Inflammatory macrophage treated with lipopolysaccharide for 4 hours (primary cell): ENCODE data around the gene CLDN15.
"Not testable (repeated sequence)": the region's sequence is repeated elsewhere in the genome, so short reads cannot be mapped to it uniquely, and the experiment has no call there.

Experiments used
- DNase-seq: peaks from one replicate; pipeline ENCODE4 v3.0.0-alpha.2; 2020

Gene CLDN15

GRCh38 chr7:101237206-101238067, at the start of gene CLDN15:
Gene CLDN15 (minus strand): TSS chr7:101237802. CDS start chr7:101237581, 221 bp downstream.
- DNase-seq: no peak

- peak; percentile 78 for DNase-seq
Measured at GRCh38 chr7:101287032-101287431, 49.4 kb upstream of the CLDN15 start.

- not testable (repeated sequence) for DNase-seq
Measured at GRCh38 chr7:101285880-101286279, 48.3 kb upstream of the CLDN15 start.

GRCh38 chr7:101285171-101285570, 47.6 kb upstream of the CLDN15 start:
- no peak for DNase-seq

GRCh38 chr7:101280912-101281311, 43.3 kb upstream of the CLDN15 start:
- not testable (repeated sequence) for DNase-seq

GRCh38 chr7:101278461-101279292, 41.1 kb upstream of the CLDN15 start:
- DNase-seq: no peak

GRCh38 chr7:101277155-101277554, 39.6 kb upstream of the CLDN15 start:
- DNase-seq: no peak

- no peak for DNase-seq
Measured at GRCh38 chr7:101273206-101273605, 35.6 kb upstream of the CLDN15 start.

GRCh38 chr7:101271021-101271420, 33.4 kb upstream of the CLDN15 start:
- DNase-seq: no peak

GRCh38 chr7:101269664-101270063, 32.1 kb upstream of the CLDN15 start:
- DNase-seq: no peak

GRCh38 chr7:101265622-101266516, 28.3 kb upstream of the CLDN15 start:
- DNase-seq: no peak

- DNase-seq: peak; percentile 22
Measured at GRCh38 chr7:101264102-101264706, 26.6 kb upstream of the CLDN15 start.

- no peak for DNase-seq
Measured at GRCh38 chr7:101258243-101258731, 20.7 kb upstream of the CLDN15 start.

GRCh38 chr7:101255796-101256195, 18.2 kb upstream of the CLDN15 start:
- DNase-seq: peak; percentile 52

GRCh38 chr7:101253199-101253598, 15.6 kb upstream of the CLDN15 start:
- DNase-seq: not testable (repeated sequence)

- DNase-seq: peak; percentile 99
Measured at GRCh38 chr7:101251871-101252659, 14.5 kb upstream of the CLDN15 start.

GRCh38 chr7:101250324-101250723, 12.7 kb upstream of the CLDN15 start:
- DNase-seq: no peak

GRCh38 chr7:101248276-101248675, 10.7 kb upstream of the CLDN15 start:
- DNase-seq: no peak

GRCh38 chr7:101245147-101245668, 7.6 kb upstream of the CLDN15 start:
- DNase-seq: no peak

GRCh38 chr7:101244375-101245146, 7.0 kb upstream of the CLDN15 start, which contains the start of gene FIS1:
Gene FIS1 (minus strand): TSS chr7:101245081. CDS start chr7:101245004, 77 bp downstream.
- peak; percentile 90 for DNase-seq
